ENCODE results near the gene MCC. TPM values are rescaled to one million over a fixed set of nuclear protein-coding genes. Genes with fewer than 3 reads are reported as not detected.
"Not testable (repeated sequence)": the region's sequence is repeated elsewhere in the genome, so short reads cannot be mapped to it uniquely, and the experiment has no call there.

Gene MCC
- total and polyA plus RNA-seq, 4 donors = 4.5 to 20.0 (median 9.7) TPM

- Histone ChIP-seq H3K9me3 (ENCODE audit: control insufficient read depth, low read length) (no peaks in the 10 kb centered on the region), H3K36me3 (ENCODE audit: control insufficient read depth in 1 of 2, insufficient read depth in 2 of 2, low read length in 1 of 2) (no peaks in the 10 kb centered on the region), H3K27me3 (ENCODE audit: control insufficient read depth in 1 of 2, insufficient read depth in 2 of 2, low read length in 1 of 2) (no peaks in the 10 kb centered on the region), H3K4me1 (ENCODE audit: control insufficient read depth in 1 of 2, insufficient read depth in 2 of 2, low read length in 2 of 2) (peaks cover 0 to 3% of the 10 kb centered on the region in 2 donors), H3K4me3 (ENCODE audit: low read length in 2 of 2) (peak overlapping the region; percentile 28 to 37), H3K27ac (ENCODE audit: low read depth in 1 of 2, low read length in 2 of 2) (no peak overlapping the region)
- DNase-seq (peak in 1 of 2 donors; percentile 64), ATAC-seq (ENCODE audit: low FRiP score) (no peak)
- 1 to 3% methylated on average over 18 of the region's 18 CpGs for WGBS, 2 donors
- intact Hi-C loops (cut with DNase I) = no loop called here
These were observed 855 bp downstream of the MCC start for GRCh38 chr5:113487416-113487780.

GRCh38 chr5:113480243-113480642, 8.0 kb downstream of the MCC start:
- H3K4me3 ChIP-seq (ENCODE audit: low read length in 2 of 2) = no peak overlapping the region
- ATAC-seq (ENCODE audit: low FRiP score) = no peak
- H3K36me3 ChIP-seq (ENCODE audit: control insufficient read depth in 1 of 2, insufficient read depth in 2 of 2, low read length in 1 of 2) = no peaks in the 10 kb centered on the region
- WGBS, 2 donors = 81 to 84% methylated on average over 5 of the region's 5 CpGs
- intact Hi-C loops (cut with DNase I) = no loop called here
- H3K9me3 ChIP-seq (ENCODE audit: control insufficient read depth, low read length) = no peaks in the 10 kb centered on the region
- no peaks in the 10 kb centered on the region for H3K27me3 ChIP-seq (ENCODE audit: control insufficient read depth in 1 of 2, insufficient read depth in 2 of 2, low read length in 1 of 2)
- DNase-seq = no peak
- H3K27ac ChIP-seq (ENCODE audit: low read depth in 1 of 2, low read length in 2 of 2) = no peak overlapping the region
- H3K4me1 ChIP-seq (ENCODE audit: control insufficient read depth in 1 of 2, insufficient read depth in 2 of 2, low read length in 2 of 2) = no peaks in the 10 kb centered on the region

GRCh38 chr5:113478691-113479090, 9.6 kb downstream of the MCC start:
- 94% methylated on average over 3 of the region's 3 CpGs for WGBS, 2 donors
- intact Hi-C loops (cut with DNase I) = no loop called here
- ATAC-seq (ENCODE audit: low FRiP score) = no peak
- no peaks in the 10 kb centered on the region for H3K4me1 ChIP-seq (ENCODE audit: control insufficient read depth in 1 of 2, insufficient read depth in 2 of 2, low read length in 2 of 2)
- no peaks in the 10 kb centered on the region for H3K9me3 ChIP-seq (ENCODE audit: control insufficient read depth, low read length)
- no peak overlapping the region for H3K4me3 ChIP-seq (ENCODE audit: low read length in 2 of 2)
- DNase-seq = no peak
- H3K27me3 ChIP-seq (ENCODE audit: control insufficient read depth in 1 of 2, insufficient read depth in 2 of 2, low read length in 1 of 2) = no peaks in the 10 kb centered on the region
- no peaks in the 10 kb centered on the region for H3K36me3 ChIP-seq (ENCODE audit: control insufficient read depth in 1 of 2, insufficient read depth in 2 of 2, low read length in 1 of 2)
- no peak overlapping the region for H3K27ac ChIP-seq (ENCODE audit: low read depth in 1 of 2, low read length in 2 of 2)

DNA sequence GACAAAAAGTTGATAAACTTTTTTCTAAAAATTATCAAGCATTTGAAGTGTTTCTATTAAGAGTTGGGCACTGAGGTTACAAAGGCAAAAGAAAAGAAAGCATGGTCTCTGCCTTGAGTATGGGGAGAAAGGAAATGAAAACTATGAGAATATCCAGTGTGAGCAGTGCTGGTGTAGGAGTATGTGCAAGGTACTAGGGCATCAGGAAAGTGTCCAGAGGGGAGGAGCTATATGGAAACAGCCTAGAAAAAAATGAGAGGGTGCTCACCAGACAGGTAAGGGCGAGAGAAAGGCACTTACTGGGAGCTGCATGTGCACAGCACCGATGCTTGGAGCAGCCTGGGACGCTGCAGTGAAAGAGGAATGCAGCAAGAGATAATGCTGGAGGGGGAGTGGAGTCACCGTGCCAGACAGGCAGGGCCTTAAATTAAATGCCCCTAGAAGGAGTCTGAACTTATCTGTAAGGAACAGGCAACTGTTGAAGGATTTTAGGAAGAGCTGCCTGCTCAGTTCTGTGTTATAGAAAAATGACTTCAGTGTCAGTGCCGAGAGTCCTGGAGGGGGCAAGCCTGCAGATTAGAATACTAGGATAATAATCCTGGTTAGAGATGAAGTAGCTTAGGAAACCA, 14.0 kb downstream of the MCC start:
- Histone ChIP-seq H3K4me3 (ENCODE audit: low read length in 2 of 2) (no peak overlapping the region), H3K4me1 (ENCODE audit: control insufficient read depth in 1 of 2, insufficient read depth in 2 of 2, low read length in 2 of 2) (no peaks in the 10 kb centered on the region), H3K27ac (ENCODE audit: low read depth in 1 of 2, low read length in 2 of 2) (no peak overlapping the region), H3K36me3 (ENCODE audit: control insufficient read depth in 1 of 2, insufficient read depth in 2 of 2, low read length in 1 of 2) (no peaks in the 10 kb centered on the region), H3K27me3 (ENCODE audit: control insufficient read depth in 1 of 2, insufficient read depth in 2 of 2, low read length in 1 of 2) (no peaks in the 10 kb centered on the region), H3K9me3 (ENCODE audit: control insufficient read depth, low read length) (no peaks in the 10 kb centered on the region)
- 45 to 54% methylated on average over 5 of the region's 5 CpGs for WGBS, 2 donors
- no peak for DNase-seq
- intact Hi-C loops (cut with DNase I) = no loop called here
- no peak for ATAC-seq (ENCODE audit: low FRiP score)

DNA sequence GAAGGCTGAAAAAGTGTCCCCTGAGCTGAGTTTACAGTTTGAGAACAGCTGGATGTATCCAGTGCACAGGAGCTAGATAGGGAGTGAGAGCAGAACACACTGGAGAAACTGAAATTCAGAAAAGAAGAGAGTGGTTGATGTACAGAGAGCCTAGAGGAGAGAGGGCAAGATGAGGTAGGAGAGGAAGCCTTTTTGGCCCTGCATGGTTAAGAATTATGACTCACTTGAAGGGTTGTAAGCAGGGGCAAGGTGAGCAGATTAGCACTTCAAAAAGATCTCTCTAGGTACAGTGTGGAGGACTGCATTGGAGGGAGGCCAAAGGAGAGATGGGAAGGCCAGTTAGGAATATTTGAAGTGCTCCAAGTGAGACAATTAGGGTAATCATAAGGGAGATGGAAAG, 25.2 kb downstream of the MCC start:
- Histone ChIP-seq H3K27me3 (ENCODE audit: control insufficient read depth in 1 of 2, insufficient read depth in 2 of 2, low read length in 1 of 2) (no peaks in the 10 kb centered on the region), H3K27ac (ENCODE audit: low read depth in 1 of 2, low read length in 2 of 2) (no peak overlapping the region), H3K36me3 (ENCODE audit: control insufficient read depth in 1 of 2, insufficient read depth in 2 of 2, low read length in 1 of 2) (no peaks in the 10 kb centered on the region), H3K4me1 (ENCODE audit: control insufficient read depth in 1 of 2, insufficient read depth in 2 of 2, low read length in 2 of 2) (no peaks in the 10 kb centered on the region), H3K4me3 (ENCODE audit: low read length in 2 of 2) (no peak overlapping the region), H3K9me3 (ENCODE audit: control insufficient read depth, low read length) (no peaks in the 10 kb centered on the region)
- ATAC-seq (ENCODE audit: low FRiP score) = no peak
- no peak for DNase-seq
- intact Hi-C loops (cut with DNase I) = no loop called here

- H3K9me3 ChIP-seq (ENCODE audit: control insufficient read depth, low read length); intact Hi-C loops (cut with DNase I); H3K27me3 ChIP-seq (ENCODE audit: control insufficient read depth in 1 of 2, insufficient read depth in 2 of 2, low read length in 1 of 2); H3K4me1 ChIP-seq (ENCODE audit: control insufficient read depth in 1 of 2, insufficient read depth in 2 of 2, low read length in 2 of 2); ATAC-seq (ENCODE audit: low FRiP score); H3K4me3 ChIP-seq (ENCODE audit: low read length in 2 of 2); DNase-seq; H3K27ac ChIP-seq (ENCODE audit: low read depth in 1 of 2, low read length in 2 of 2); H3K36me3 ChIP-seq (ENCODE audit: control insufficient read depth in 1 of 2, insufficient read depth in 2 of 2, low read length in 1 of 2): not testable (repeated sequence)
- 93 to 95% methylated on average over 21 of the region's 21 CpGs for WGBS, 2 donors
These were observed 31.1 kb downstream of the MCC start for GRCh38 chr5:113457106-113457505.

GRCh38 chr5:113452941-113453340, 35.3 kb downstream of the MCC start:
- ATAC-seq (ENCODE audit: low FRiP score) = no peak
- no peaks in the 10 kb centered on the region for H3K4me1 ChIP-seq (ENCODE audit: control insufficient read depth in 1 of 2, insufficient read depth in 2 of 2, low read length in 2 of 2)
- no peaks in the 10 kb centered on the region for H3K36me3 ChIP-seq (ENCODE audit: control insufficient read depth in 1 of 2, insufficient read depth in 2 of 2, low read length in 1 of 2)
- no peak overlapping the region for H3K4me3 ChIP-seq (ENCODE audit: low read length in 2 of 2)
- H3K27ac ChIP-seq (ENCODE audit: low read depth in 1 of 2, low read length in 2 of 2) = no peak overlapping the region
- no peaks in the 10 kb centered on the region for H3K27me3 ChIP-seq (ENCODE audit: control insufficient read depth in 1 of 2, insufficient read depth in 2 of 2, low read length in 1 of 2)
- WGBS, 2 donors = 94 to 96% methylated on average over 6 of the region's 6 CpGs
- intact Hi-C loops (cut with DNase I) = no loop called here
- H3K9me3 ChIP-seq (ENCODE audit: control insufficient read depth, low read length) = no peaks in the 10 kb centered on the region
- DNase-seq = no peak

DNA sequence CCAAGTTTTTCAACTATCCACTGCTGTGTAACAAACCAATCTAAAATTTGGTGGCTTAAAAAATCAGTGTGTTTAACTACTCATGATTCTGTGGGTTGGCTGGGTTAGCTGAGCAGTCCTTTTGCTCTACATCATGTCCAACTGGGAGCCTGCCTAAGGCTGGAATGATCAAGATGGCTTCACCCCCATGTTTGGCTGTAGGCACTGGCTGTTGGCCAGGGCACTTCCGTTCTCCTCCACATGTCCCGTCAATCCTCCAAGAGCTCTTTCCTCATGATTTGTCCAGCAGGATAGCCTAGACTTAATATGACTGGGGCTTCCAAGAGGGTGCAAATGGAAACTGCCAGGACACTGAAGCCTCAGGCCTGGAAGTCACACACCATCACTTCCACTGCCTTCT, 36.5 kb downstream of the MCC start:
- intact Hi-C loops (cut with DNase I) = no loop called here
- no peak for DNase-seq
- Histone ChIP-seq H3K4me1 (ENCODE audit: control insufficient read depth in 1 of 2, insufficient read depth in 2 of 2, low read length in 2 of 2) (no peaks in the 10 kb centered on the region), H3K9me3 (ENCODE audit: control insufficient read depth, low read length) (no peaks in the 10 kb centered on the region), H3K36me3 (ENCODE audit: control insufficient read depth in 1 of 2, insufficient read depth in 2 of 2, low read length in 1 of 2) (no peaks in the 10 kb centered on the region), H3K4me3 (ENCODE audit: low read length in 2 of 2) (no peak overlapping the region), H3K27ac (ENCODE audit: low read depth in 1 of 2, low read length in 2 of 2) (no peak overlapping the region), H3K27me3 (ENCODE audit: control insufficient read depth in 1 of 2, insufficient read depth in 2 of 2, low read length in 1 of 2) (no peaks in the 10 kb centered on the region)
- WGBS, 2 donors = 18 to 22% methylated on average over 2 of the region's 2 CpGs
- ATAC-seq (ENCODE audit: low FRiP score) = no peak

DNA sequence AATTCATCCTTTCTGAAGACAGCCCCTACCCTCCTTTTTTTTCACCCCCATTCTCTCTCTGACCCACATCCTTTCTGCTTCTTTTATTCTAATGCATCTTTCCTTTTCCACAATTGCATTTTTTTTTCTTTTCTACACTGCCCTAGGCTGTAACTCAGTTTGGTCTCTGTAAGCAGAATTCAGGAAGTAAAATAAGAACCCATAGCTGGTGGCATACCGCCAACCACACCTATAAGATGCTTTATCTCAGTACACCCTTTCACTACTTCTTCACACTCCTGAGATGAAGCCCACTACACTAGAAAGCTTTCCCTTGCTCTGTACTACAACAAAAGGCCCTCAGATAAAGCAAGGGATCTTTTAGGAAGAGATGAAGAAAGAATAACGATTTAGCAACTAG, 37.3 kb downstream of the MCC start:
- no peaks in the 10 kb centered on the region for H3K27me3 ChIP-seq (ENCODE audit: control insufficient read depth in 1 of 2, insufficient read depth in 2 of 2, low read length in 1 of 2)
- no peak overlapping the region for H3K4me3 ChIP-seq (ENCODE audit: low read length in 2 of 2)
- no peaks in the 10 kb centered on the region for H3K36me3 ChIP-seq (ENCODE audit: control insufficient read depth in 1 of 2, insufficient read depth in 2 of 2, low read length in 1 of 2)
- DNase-seq (no peak), ATAC-seq (ENCODE audit: low FRiP score) (no peak)
- intact Hi-C loops (cut with DNase I) = no loop called here
- 19 to 41% methylated on average over 2 of the region's 2 CpGs for WGBS, 2 donors
- H3K4me1 ChIP-seq (ENCODE audit: control insufficient read depth in 1 of 2, insufficient read depth in 2 of 2, low read length in 2 of 2) = no peaks in the 10 kb centered on the region
- no peak overlapping the region for H3K27ac ChIP-seq (ENCODE audit: low read depth in 1 of 2, low read length in 2 of 2)
- H3K9me3 ChIP-seq (ENCODE audit: control insufficient read depth, low read length) = no peaks in the 10 kb centered on the region

All from aorta (tissue), 5 donors.